ENCODE measurements around the gene ZNF649.

Gene ZNF649

GRCh38 chr19:51927859-51928258 is 23.0 kb upstream of the ZNF649 start:
- no peak for TF ChIP-seq EZH2phosphoT487 (IDR thresholded peaks at IDR 0.05; ENCODE audit: borderline replicate concordance, low read length)
- TF ChIP-seq, protein P1, sequence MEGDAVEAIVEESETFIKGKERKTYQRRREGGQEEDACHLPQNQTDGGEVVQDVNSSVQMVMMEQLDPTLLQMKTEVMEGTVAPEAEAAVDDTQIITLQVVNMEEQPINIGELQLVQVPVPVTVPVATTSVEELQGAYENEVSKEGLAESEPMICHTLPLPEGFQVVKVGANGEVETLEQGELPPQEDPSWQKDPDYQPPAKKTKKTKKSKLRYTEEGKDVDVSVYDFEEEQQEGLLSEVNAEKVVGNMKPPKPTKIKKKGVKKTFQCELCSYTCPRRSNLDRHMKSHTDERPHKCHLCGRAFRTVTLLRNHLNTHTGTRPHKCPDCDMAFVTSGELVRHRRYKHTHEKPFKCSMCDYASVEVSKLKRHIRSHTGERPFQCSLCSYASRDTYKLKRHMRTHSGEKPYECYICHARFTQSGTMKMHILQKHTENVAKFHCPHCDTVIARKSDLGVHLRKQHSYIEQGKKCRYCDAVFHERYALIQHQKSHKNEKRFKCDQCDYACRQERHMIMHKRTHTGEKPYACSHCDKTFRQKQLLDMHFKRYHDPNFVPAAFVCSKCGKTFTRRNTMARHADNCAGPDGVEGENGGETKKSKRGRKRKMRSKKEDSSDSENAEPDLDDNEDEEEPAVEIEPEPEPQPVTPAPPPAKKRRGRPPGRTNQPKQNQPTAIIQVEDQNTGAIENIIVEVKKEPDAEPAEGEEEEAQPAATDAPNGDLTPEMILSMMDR (IDR thresholded peaks at IDR 0.05; ENCODE audit: low read depth, low read length, poor library complexity, severe bottlenecking) = no peak
- no peak overlapping the region for H3K27ac ChIP-seq (ENCODE audit: low read depth, low read length)
- H3K4me3 ChIP-seq (ENCODE audit: low read length) = peak overlapping the region; percentile 91

GRCh38 chr19:51926784-51927741 is 22.2 kb upstream of the ZNF649 start, which contains the start of gene ZNF613:
Gene ZNF613 (plus strand): TSS chr19:51927472. CDS start chr19:51936221, 8,749 bp downstream.
- Histone ChIP-seq H3K4me1 (ENCODE audit: control insufficient read depth, low read length) (peaks cover 6% of the 10 kb centered on the region), H3K4me2 (ENCODE audit: low read length) (peak within 1 kb of the TSS; percentile 90), H3F3A (ENCODE audit: control insufficient read depth, insufficient read depth) (no peaks in the 10 kb centered on the region), H3K9me3 (ENCODE audit: control insufficient read depth, insufficient read depth, low read length) (peaks cover 38% of the 10 kb centered on the region), H3K79me2 (ENCODE audit: control insufficient read depth, low read length) (peaks cover 4% of the 10 kb centered on the region; the same call in 1 of the 2 replicates), H4K20me1 (ENCODE audit: control insufficient read depth, insufficient read depth, low read depth, low read length) (no peaks in the 10 kb centered on the region), H3K36me3 (ENCODE audit: control insufficient read depth, low read length) (peaks cover 5% of the 10 kb centered on the region), H3K9me2 (replicated peaks; ENCODE audit: control insufficient read depth, low read length) (no peaks in the 10 kb centered on the region), H3K4me3 (ENCODE audit: low read length) (peak within 1 kb of the TSS; percentile 91), H3K27me3 (ENCODE audit: control insufficient read depth, low read length) (no peaks in the 10 kb centered on the region), H3K27ac (ENCODE audit: low read depth, low read length) (peak within 1 kb of the TSS; percentile 49)
- no peak for TF ChIP-seq EZH2phosphoT487 (IDR thresholded peaks at IDR 0.05; ENCODE audit: borderline replicate concordance, low read length)
- TF ChIP-seq, protein P1 (IDR thresholded peaks at IDR 0.05; ENCODE audit: low read depth, low read length, poor library complexity, severe bottlenecking) = peak; percentile 26

More at GRCh38 chr19:51927859-51928258, 23.0 kb upstream of the ZNF649 start:
- peaks cover 6% of the 10 kb centered on the region for H3K4me1 ChIP-seq (ENCODE audit: control insufficient read depth, low read length)
- peaks cover 5% of the 10 kb centered on the region for H3K36me3 ChIP-seq (ENCODE audit: control insufficient read depth, low read length)
- peak overlapping the region; percentile 90 for H3K4me2 ChIP-seq (ENCODE audit: low read length)
- peaks cover 4% of the 10 kb centered on the region; the same call in 1 of the 2 replicates for H3K79me2 ChIP-seq (ENCODE audit: control insufficient read depth, low read length)
- peaks cover 33% of the 10 kb centered on the region; the same call in 1 of the 2 replicates for H3K9me3 ChIP-seq (ENCODE audit: control insufficient read depth, insufficient read depth, low read length)
- no peaks in the 10 kb centered on the region for H3K9me2 ChIP-seq (replicated peaks; ENCODE audit: control insufficient read depth, low read length)
- H4K20me1 ChIP-seq (ENCODE audit: control insufficient read depth, insufficient read depth, low read depth, low read length) = no peaks in the 10 kb centered on the region
- no peaks in the 10 kb centered on the region for H3F3A ChIP-seq (ENCODE audit: control insufficient read depth, insufficient read depth)
- no peaks in the 10 kb centered on the region for H3K27me3 ChIP-seq (ENCODE audit: control insufficient read depth, low read length)

DNA sequence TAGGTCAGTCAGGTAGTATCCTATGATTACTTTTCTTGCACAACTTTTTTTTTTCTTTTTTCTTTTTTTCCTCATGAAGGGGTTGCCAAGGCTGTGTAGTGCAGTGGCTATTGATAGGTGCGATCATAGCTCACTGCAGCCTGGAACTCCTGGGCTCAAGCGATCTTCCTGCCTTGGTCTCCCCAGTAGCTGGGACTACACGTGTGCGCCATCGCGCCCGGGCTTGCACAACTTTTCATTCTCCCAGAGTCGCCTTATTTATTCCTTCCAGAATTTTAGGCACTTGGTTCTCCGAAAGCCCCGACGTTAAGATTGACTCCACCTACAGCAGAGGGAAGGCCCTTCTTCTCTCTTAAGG is 21.6 kb upstream of the ZNF649 start:
- no peaks in the 10 kb centered on the region for H3K27me3 ChIP-seq (ENCODE audit: control insufficient read depth, low read length)
- peaks cover 4% of the 10 kb centered on the region; the same call in 1 of the 2 replicates for H3K79me2 ChIP-seq (ENCODE audit: control insufficient read depth, low read length)
- H3K9me2 ChIP-seq (replicated peaks; ENCODE audit: control insufficient read depth, low read length) = no peaks in the 10 kb centered on the region
- H3K9me3 ChIP-seq (ENCODE audit: control insufficient read depth, insufficient read depth, low read length) = peaks cover 44% of the 10 kb centered on the region
- no peak for TF ChIP-seq EZH2phosphoT487 (IDR thresholded peaks at IDR 0.05; ENCODE audit: borderline replicate concordance, low read length)
- TF ChIP-seq, protein P1 (IDR thresholded peaks at IDR 0.05; ENCODE audit: low read depth, low read length, poor library complexity, severe bottlenecking) = no peak
- H3F3A ChIP-seq (ENCODE audit: control insufficient read depth, insufficient read depth) = no peaks in the 10 kb centered on the region
- H3K4me3 ChIP-seq (ENCODE audit: low read length) = peak overlapping the region; percentile 91
- no peak overlapping the region for H3K27ac ChIP-seq (ENCODE audit: low read depth, low read length)
- H3K4me1 ChIP-seq (ENCODE audit: control insufficient read depth, low read length) = peaks cover 6% of the 10 kb centered on the region
- no peaks in the 10 kb centered on the region for H4K20me1 ChIP-seq (ENCODE audit: control insufficient read depth, insufficient read depth, low read depth, low read length)
- peaks cover 5% of the 10 kb centered on the region for H3K36me3 ChIP-seq (ENCODE audit: control insufficient read depth, low read length)
- peak overlapping the region; percentile 90 for H3K4me2 ChIP-seq (ENCODE audit: low read length)
